A549 (cell line): Measurements from ENCODE around the gene RABGAP1. TPM values are rescaled to one million over a fixed set of nuclear protein-coding genes. Genes with fewer than 3 reads are reported as not detected.
A peak's percentile ranks its signal among the peaks of the same experiment; 100 is the strongest.

ENCODE experiments used
- ATAC-seq, 2 experiments: fragments of 200-7000 bp in 1 of 2; fragments of >200 bp in 1 of 2; cut with Nextera tagmentation in 1 of 2; cut with Tn5 transposase in 1 of 2; 3 replicates each; pipeline versions ENCODE4 v1.8.0 to v1.9.1; 2018 to 2020; ENCODE audit warnings: mild to moderate bottlenecking in 1 of 2, moderate library complexity in 1 of 2
- CTCF ChIA-PET: fragments of 300-600 bp; sonication (Branson Sonifier 250); formaldehyde crosslinking; extraction: SDS; loops from one replicate; lab custom pipeline; 2021; ENCODE audit warnings: antibody characterized with exemption, inconsistent platforms; lab: Yijun Ruan, JAX
- POLR2A ChIA-PET: fragments of 350-600 bp; formaldehyde crosslinking; extraction: SDS; loops from one replicate; lab custom pipeline; 2021; ENCODE audit warnings: antibody characterized with exemption, inconsistent platforms; lab: Yijun Ruan, JAX
- DNase-seq, 2 experiments: peaks; one replicate each; pipeline versions ENCODE4 v3.0.0 to v3.0.0-alpha.2; 2011 to 2016; ENCODE audit warnings: low read depth in 1 of 2, low spot score in 1 of 2
- FAIRE-seq: peaks from 2 replicates; lab custom pipeline; 2011; peaks lifted over from hg19 to GRCh38; lab: Jason Lieb, UNC
- H3K27ac ChIP-seq, 2 experiments: fragments of >200 bp; sonication (Bioruptor Twin); formaldehyde crosslinking; 3 replicates each; pipeline ENCODE4 v1.5.1; 2016 to 2017
- H3K4me1 ChIP-seq: fragments of >200 bp; sonication (Bioruptor Twin); formaldehyde crosslinking; 3 replicates; pipeline ENCODE4 v1.6.1; 2016
- H3K4me2 ChIP-seq: fragments of >200 bp; sonication (Bioruptor Twin); formaldehyde crosslinking; 3 replicates; pipeline ENCODE4 v1.6.1; 2016
- H3K4me3 ChIP-seq: fragments of >200 bp; sonication (Bioruptor Twin); formaldehyde crosslinking; 3 replicates; pipeline ENCODE4 v1.5.1; 2016
- H3K9me3 ChIP-seq: fragments of >200 bp; sonication (Bioruptor Twin); formaldehyde crosslinking; 3 replicates; pipeline ENCODE4 v1.6.1; 2016
- CBX2 ChIP-seq: fragments of 200-600 bp; sonication (generic); IDR thresholded peaks from 2 replicates; pipeline ENCODE4 v1.6.1; 2016; ENCODE audit warnings: low read depth, mild to moderate bottlenecking, borderline replicate concordance
- CBX8 ChIP-seq: fragments of 200-600 bp; sonication (generic); IDR thresholded peaks from 2 replicates; pipeline ENCODE4 v1.6.1; 2016
- CEBPB ChIP-seq, 2 experiments: fragments of >200 bp in 1 of 2; sonication (Bioruptor Twin) in 1 of 2; formaldehyde crosslinking in 1 of 2; IDR thresholded peaks; 2 replicates each; pipeline ENCODE4 v1.6.1; 2012 to 2016
- CHD2 ChIP-seq: fragments of 150-350 bp; IDR thresholded peaks from 2 replicates; pipeline ENCODE4 v1.6.1; 2014; ENCODE audit warnings: low read length; ENCODE audit not compliant: partially characterized antibody
- EHF ChIP-seq: fragments of 250-450 bp; sonication (Bioruptor Pico); IDR thresholded peaks from 2 replicates; pipeline ENCODE4 v1.5.0; 2020; ENCODE audit warnings: mild to moderate bottlenecking
- EP300 ChIP-seq, 2 experiments: fragments of >200 bp; sonication (Bioruptor Twin); formaldehyde crosslinking; IDR thresholded peaks; 2 replicates in 1 of 2; 3 replicates in 1 of 2; pipeline ENCODE4 v1.6.1; 2016 to 2017
- FOSB ChIP-seq: fragments of 250-450 bp; sonication (Bioruptor Pico); IDR thresholded peaks from 2 replicates; pipeline ENCODE4 v1.5.0; 2020; ENCODE audit warnings: mild to moderate bottlenecking, moderate library complexity
- FOXS1 ChIP-seq: fragments of 250-450 bp; sonication (Bioruptor Pico); IDR thresholded peaks from 2 replicates; pipeline ENCODE4 v1.5.0; 2020; ENCODE audit warnings: mild to moderate bottlenecking, moderate library complexity
- HES2 ChIP-seq: fragments of >200 bp; sonication (Bioruptor Twin); formaldehyde crosslinking; IDR thresholded peaks from 2 replicates; pipeline ENCODE4 v1.6.1; 2016
- HOXA7 ChIP-seq: fragments of 250-450 bp; sonication (Bioruptor Pico); IDR thresholded peaks from 2 replicates; pipeline ENCODE4 v1.5.0; 2020; ENCODE audit warnings: mild to moderate bottlenecking, moderate library complexity
- HOXB5 ChIP-seq: fragments of 250-450 bp; sonication (Bioruptor Pico); IDR thresholded peaks from 2 replicates; pipeline ENCODE4 v1.5.0; 2020; ENCODE audit warnings: mild to moderate bottlenecking, moderate library complexity
- JUNB ChIP-seq: fragments of >200 bp; sonication (Bioruptor Twin); formaldehyde crosslinking; IDR thresholded peaks from 2 replicates; pipeline ENCODE4 v1.6.1; 2016
- KDM5A ChIP-seq: fragments of 200-600 bp; sonication (generic); IDR thresholded peaks from 2 replicates; pipeline ENCODE4 v1.6.1; 2016; ENCODE audit warnings: antibody characterized with exemption, mild to moderate bottlenecking
- MAFK ChIP-seq: fragments of 450-650 bp; IDR thresholded peaks from 2 replicates; pipeline ENCODE4 v1.6.1; 2014; ENCODE audit not compliant: partially characterized antibody
- MAX ChIP-seq: IDR thresholded peaks from 2 replicates; pipeline ENCODE4 v1.6.1; 2012
- MAZ ChIP-seq: fragments of 150-350 bp; IDR thresholded peaks from 2 replicates; pipeline ENCODE4 v1.6.1; 2014; ENCODE audit warnings: antibody characterized with exemption, low read depth, low read length, borderline replicate concordance
- NPAS2 ChIP-seq: fragments of 250-450 bp; sonication (Bioruptor Pico); IDR thresholded peaks from 2 replicates; pipeline ENCODE4 v1.8.0; 2022; ENCODE audit warnings: mild to moderate bottlenecking, moderate library complexity, borderline replicate concordance
- RFX5 ChIP-seq: fragments of 450-650 bp; IDR thresholded peaks from 2 replicates; pipeline ENCODE4 v1.7.1; 2014; ENCODE audit warnings: antibody characterized with exemption, mild to moderate bottlenecking, moderate library complexity
- RNF2 ChIP-seq: fragments of 200-600 bp; sonication (generic); IDR thresholded peaks from 2 replicates; pipeline ENCODE4 v1.6.1; 2016; ENCODE audit warnings: low read depth, mild to moderate bottlenecking, antibody characterized with exemption, moderate library complexity, borderline replicate concordance
- USF2 ChIP-seq: fragments of 450-650 bp; IDR thresholded peaks from 2 replicates; pipeline ENCODE4 v1.6.1; 2014; ENCODE audit warnings: antibody characterized with exemption
- ZC3H11A ChIP-seq: fragments of 450-650 bp; IDR thresholded peaks from 2 replicates; pipeline ENCODE4 v1.6.1; 2014; ENCODE audit warnings: antibody characterized with exemption, mild to moderate bottlenecking
- WGBS: methylation state at CpG from one replicate; pipeline ENCODE4 v1.1.6; 2017; ENCODE audit errors: missing lambda C conversion rate; 5-methylcytosine and 5-hydroxymethylcytosine counted together
- polyA plus RNA-seq, 4 experiments: library from polyadenylated mRNA; depleted of rRNA in 3 of 4; stranded (reverse); fragments of >200 nt; fragmentation: RNase III in 1 of 4; extraction: RNeasy Plus Mini Kit Qiagen cat#74134 plus additional on column Dnase treatment in 1 of 4; gene quantifications; 2 replicates in 3 of 4; 3 replicates in 1 of 4; pipeline ENCODE4 v1.2.3, GENCODE V29; 2011 to 2017

Gene RABGAP1
- polyA plus RNA-seq, 2 of the 4 experiments (the other 2 are of a cell fraction), result 17.5 to 39.9 TPM

- ATAC-seq, result no peak
- WGBS, result 95% methylated on average over 3 of the region's 3 CpGs
- Histone ChIP-seq H3K4me2 (no peak overlapping the region), H3K27ac (no peak overlapping the region), H3K9me3 (no peaks in the 10 kb centered on the region), H3K4me3 (no peak overlapping the region), H3K4me1 (no peaks in the 10 kb centered on the region)
- CTCF ChIA-PET, result interaction anchor here (0.7 kb wide), 1 partner anchor 8 kb away, joined by 3 read pairs; no protein-coding TSS in a partner anchor
- POLR2A ChIA-PET, result interaction anchor here (0.7 to 1.6 kb wide), 2 partner anchors 11 to 763 kb away, joined by 3 to 8 read pairs; partner anchors contain the start of gene ZBTB6
- DNase-seq, result no peak
- FAIRE-seq, result no peak
- TF ChIP-seq CBX8 (no peak), MAZ (no peak), CEBPB (IDR thresholded peaks at IDR 0.05) (no peak), HOXA7 (CRISPR knock-in tag) (no peak), RNF2 (no peak), KDM5A (no peak), HES2 (no peak), JUNB (no peak), CHD2 (no peak), EP300 (IDR thresholded peaks at IDR 0.05) (no peak), RFX5 (no peak), FOXS1 (CRISPR knock-in tag) (no peak), CBX2 (no peak), ZC3H11A (no peak), MAFK (no peak), HOXB5 (CRISPR knock-in tag) (no peak), MAX (no peak), FOSB (CRISPR knock-in tag) (no peak), EHF (CRISPR knock-in tag) (no peak), NPAS2 (CRISPR knock-in tag) (no peak)
Measured at GRCh38 chr9:122923947-122924346, 16.9 kb upstream of the RABGAP1 start.

- 54% methylated on average over 1 of the region's 1 CpG for WGBS
- H3K9me3 ChIP-seq, result no peaks in the 10 kb centered on the region
Measured at GRCh38 chr9:122929796-122930354, 10.9 kb upstream of the RABGAP1 start.

More at GRCh38 chr9:122929796-122930354, 10.9 kb upstream of the RABGAP1 start:
- CTCF ChIA-PET, result interaction anchor here (1.0 to 1.5 kb wide), 4 partner anchors 11 to 57 kb away, joined by 3 to 4 read pairs (median 3); partner anchors contain the start of gene RABGAP1
- TF ChIP-seq CHD2, result no peak
- no peak for TF ChIP-seq USF2
- TF ChIP-seq MAZ, result no peak
- FAIRE-seq, result no peak
- H3K4me1 ChIP-seq, result peaks cover 19% of the 10 kb centered on the region; the same call in 2 of the 3 replicates
- H3K27ac ChIP-seq, result no peak overlapping the region
- no peak for ATAC-seq
- peak overlapping the region; percentile 94 for H3K4me2 ChIP-seq
- POLR2A ChIA-PET, result interaction anchor here (1.3 to 1.6 kb wide), 2 partner anchors 11 to 25 kb away, joined by 5 to 6 read pairs; partner anchors contain the start of genes RABGAP1 and RC3H2
- no peak for DNase-seq
- 0 out of 3 replicates have a peak overlapping the region, but pooled peaks have one; percentile 81 for H3K4me3 ChIP-seq
